H1 (cell line): ENCODE measurements around the gene NOTCH2NLA. TPM values are rescaled to one million over a fixed set of nuclear protein-coding genes. Genes with fewer than 3 reads are reported as not detected.
"Not testable (repeated sequence)": the region's sequence is repeated elsewhere in the genome, so short reads cannot be mapped to it uniquely, and the experiment has no call there.

ENCODE experiments used
- CTCF ChIA-PET: fragments of 300-600 bp; sonication (Branson Sonifier 250); formaldehyde crosslinking; loops from one replicate; lab custom pipeline; 2021; ENCODE audit not compliant: partially characterized antibody; lab: Charles Lee
- POLR2A ChIA-PET: fragments of 300-600 bp; sonication (Branson Sonifier 250); formaldehyde crosslinking; loops from one replicate; lab custom pipeline; 2021; ENCODE audit warnings: inconsistent platforms; ENCODE audit not compliant: partially characterized antibody; lab: Charles Lee
- DNase-seq, 2 experiments: peaks; one replicate each; pipeline versions ENCODE4 v3.0.0 to v3.0.0-alpha.2; 2010 to 2022; ENCODE audit warnings: low spot score in 2 of 2, low read depth in 1 of 2, mixed read lengths in 1 of 2
- FAIRE-seq: peaks from 2 replicates; lab custom pipeline; 2011; peaks lifted over from hg19 to GRCh38; lab: Jason Lieb, UNC
- H2AFZ ChIP-seq: 2 replicates; pipeline ENCODE4 v1.8.1; 2012; ENCODE audit warnings: low read length, inconsistent platforms
- H2AK5ac ChIP-seq: 2 replicates; pipeline ENCODE4 v1.6.1; 2013; ENCODE audit warnings: low read depth, low read length
- H2BK120ac ChIP-seq: replicated peaks from 2 replicates; pipeline ENCODE3; 2013; ENCODE audit warnings: low read depth, low read length, inconsistent platforms
- H2BK12ac ChIP-seq: 2 replicates; pipeline ENCODE4 v1.6.1; 2013; ENCODE audit warnings: low read depth, low read length
- H2BK15ac ChIP-seq: 2 replicates; pipeline ENCODE4 v1.6.1; 2013; ENCODE audit warnings: low read length
- H2BK20ac ChIP-seq: 2 replicates; pipeline ENCODE4 v1.6.1; 2013; ENCODE audit warnings: low read length
- H2BK5ac ChIP-seq: 2 replicates; pipeline ENCODE4 v1.6.1; 2013; ENCODE audit warnings: low read depth, low read length
- H3K14ac ChIP-seq: 2 replicates; pipeline ENCODE4 v1.6.1; 2013; ENCODE audit warnings: inconsistent platforms; ENCODE audit not compliant: insufficient read length
- H3K18ac ChIP-seq: 2 replicates; pipeline ENCODE4 v1.6.1; 2013; ENCODE audit warnings: low read length; ENCODE audit errors: extremely low read depth
- H3K23ac ChIP-seq: 2 replicates; pipeline ENCODE4 v1.6.1; 2013; ENCODE audit warnings: inconsistent platforms; ENCODE audit not compliant: insufficient read length
- H3K23me2 ChIP-seq: 2 replicates; pipeline ENCODE4 v1.6.1; 2013; ENCODE audit warnings: low read depth, low read length
- H3K27ac ChIP-seq: 2 replicates; pipeline ENCODE4 v1.6.1; 2011; ENCODE audit warnings: low read depth, low read length, inconsistent platforms
- H3K27me3 ChIP-seq, 4 experiments: replicated peaks in 1 of 4; 1 replicate in 1 of 4; 2 replicates in 3 of 4; pipeline versions ENCODE4 v1.6.1 to v1.8.1; 2011 to 2013; ENCODE audit warnings: low read length in 3 of 4, mild to moderate bottlenecking in 3 of 4, inconsistent platforms in 2 of 4, mixed read lengths in 2 of 4, moderate library complexity in 1 of 4; ENCODE audit not compliant: control insufficient read depth in 3 of 4, insufficient read depth in 3 of 4; ENCODE audit errors: extremely low read depth in 1 of 4
- H3K36me3 ChIP-seq, 4 experiments: 2 replicates each; pipeline versions ENCODE4 v1.6.1 to v1.8.1; 2011 to 2013; ENCODE audit warnings: mild to moderate bottlenecking in 4 of 4, low read length in 3 of 4, moderate library complexity in 2 of 4, control low read depth in 1 of 4, inconsistent platforms in 1 of 4; ENCODE audit not compliant: insufficient read depth in 4 of 4, control insufficient read depth in 2 of 4
- H3K4ac ChIP-seq: replicated peaks from 2 replicates; pipeline ENCODE3; 2013; ENCODE audit warnings: low read length, low read depth, mixed read lengths, inconsistent platforms; ENCODE audit not compliant: insufficient read length
- H3K4me1 ChIP-seq, 4 experiments: replicated peaks in 1 of 4; 1 replicate in 1 of 4; 2 replicates in 3 of 4; pipeline versions ENCODE4 v1.6.1 to v1.8.1; 2011 to 2013; ENCODE audit warnings: low read length in 3 of 4, inconsistent platforms in 2 of 4, mixed read lengths in 1 of 4; ENCODE audit not compliant: insufficient read depth in 4 of 4, control insufficient read depth in 3 of 4
- H3K4me2 ChIP-seq, 2 experiments: 2 replicates each; pipeline versions ENCODE4 v1.6.1 to v1.8.1; 2011 to 2013; ENCODE audit warnings: low read depth in 2 of 2, low read length in 2 of 2, control low read depth in 1 of 2, inconsistent platforms in 1 of 2, mild to moderate bottlenecking in 1 of 2; ENCODE audit not compliant: insufficient read depth in 1 of 2
- H3K4me3 ChIP-seq, 4 experiments: fragments of 200-600, 300-600 bp in 1 of 4; sonication (generic), shearing (Covaris generic), sonication (Bioruptor Twin) in 1 of 4; 2 replicates each; pipeline versions ENCODE4 v1.5.1 to v1.8.1; 2011 to 2016; ENCODE audit warnings: low read length in 4 of 4, low read depth in 3 of 4, control low read depth in 2 of 4, inconsistent platforms in 2 of 4, mild to moderate bottlenecking in 2 of 4, mixed read lengths in 1 of 4, moderate library complexity in 1 of 4; ENCODE audit not compliant: insufficient read depth in 2 of 4; ENCODE audit errors: extremely low read depth in 1 of 4
- H3K56ac ChIP-seq: replicated peaks from 2 replicates; pipeline ENCODE3; 2013; ENCODE audit warnings: low read depth, mild to moderate bottlenecking, mixed read lengths, low read length, inconsistent platforms; ENCODE audit not compliant: insufficient read length
- H3K79me1 ChIP-seq: 2 replicates; pipeline ENCODE4 v1.6.1; 2013; ENCODE audit warnings: low read depth, low read length, control low read depth
- H3K79me2 ChIP-seq, 2 experiments: 2 replicates each; pipeline versions ENCODE4 v1.6.1 to v1.8.1; 2012 to 2013; ENCODE audit warnings: low read length in 2 of 2, mild to moderate bottlenecking in 2 of 2, inconsistent platforms in 1 of 2; ENCODE audit not compliant: insufficient read depth in 2 of 2, control insufficient read depth in 1 of 2
- H3K9ac ChIP-seq, 4 experiments: replicated peaks in 1 of 4; 1 replicate in 1 of 4; 2 replicates in 3 of 4; pipeline versions ENCODE4 v1.6.1 to v1.8.1; 2011 to 2013; ENCODE audit warnings: low read depth in 3 of 4, low read length in 3 of 4, control low read depth in 2 of 4, mild to moderate bottlenecking in 2 of 4, moderate library complexity in 2 of 4, inconsistent platforms in 1 of 4; ENCODE audit errors: extremely low read depth in 1 of 4
- H3K9me3 ChIP-seq, 2 experiments: 2 replicates each; pipeline versions ENCODE4 v1.6.1 to v1.8.1; 2012 to 2013; ENCODE audit warnings: mild to moderate bottlenecking in 2 of 2, moderate library complexity in 2 of 2, control low read depth in 1 of 2, inconsistent platforms in 1 of 2, low read depth in 1 of 2, low read length in 1 of 2, mixed read lengths in 1 of 2; ENCODE audit not compliant: insufficient read depth in 2 of 2
- H4K20me1 ChIP-seq, 2 experiments: replicated peaks in 1 of 2; 2 replicates each; pipeline versions ENCODE3 to v1.8.1; 2011 to 2013; ENCODE audit warnings: inconsistent platforms in 2 of 2, low read length in 2 of 2, mild to moderate bottlenecking in 1 of 2; ENCODE audit not compliant: insufficient read depth in 2 of 2, control insufficient read depth in 1 of 2
- H4K5ac ChIP-seq: 2 replicates; pipeline ENCODE4 v1.6.1; 2013; ENCODE audit warnings: low read length, low read depth, mixed read lengths, inconsistent platforms; ENCODE audit not compliant: insufficient read length
- H4K8ac ChIP-seq: 2 replicates; pipeline ENCODE4 v1.8.0; 2013; ENCODE audit warnings: mild to moderate bottlenecking, moderate library complexity, low read length, inconsistent platforms; ENCODE audit not compliant: insufficient read depth; ENCODE audit errors: extremely low read depth
- H4K91ac ChIP-seq: replicated peaks from 2 replicates; pipeline ENCODE3; 2013; ENCODE audit warnings: low read length, mixed read lengths, inconsistent platforms; ENCODE audit not compliant: insufficient read length
- WGBS, 2 experiments: shearing (Covaris generic) in 1 of 2; methylation state at CpG; one replicate each; pipeline versions ENCODE4 v1.1.6 to v1.1.7; 2013 to 2015; ENCODE audit warnings: low lambda C conversion rate in 2 of 2, mixed read lengths in 2 of 2, inconsistent platforms in 1 of 2, low coverage in 1 of 2, missing lambda C conversion rate in 1 of 2; ENCODE audit not compliant: insufficient replicate concordance in 2 of 2, insufficient coverage in 1 of 2, insufficient read length in 1 of 2; ENCODE audit errors: extremely low coverage in 1 of 2, missing lambda C conversion rate in 1 of 2; 5-methylcytosine and 5-hydroxymethylcytosine counted together
- polyA plus RNA-seq, 7 experiments: library from polyadenylated mRNA; depleted of rRNA in 3 of 7; stranded (reverse) in 5 of 7; unstranded in 2 of 7; fragments of >200 nt in 5 of 7; fragments of 200-250 nt in 2 of 7; gene quantifications; 1 replicate in 5 of 7; 2 replicates in 1 of 7; 4 replicates in 1 of 7; pipeline versions ENCODE4 v1.2.1 to v1.2.3, GENCODE V29; 2011 to 2013; ENCODE audit warnings: missing spikeins in 2 of 7, mixed read lengths in 2 of 7
- total RNA-seq: library from RNA; stranded (reverse); fragmentation: NEBNext Ultra II Directional; extraction: Animal tissue kit (Norgen Biotek cat#: 25700); gene quantifications from 2 replicates; pipeline ENCODE4 v1.2.1, GENCODE V29; 2021

NOTCH2NLA gene
- total and polyA plus RNA-seq, 2 of the 8 experiments (the other 6 are each of a cell fraction or from before 2014, with no cell fraction given): 4.1 to 6.2 TPM

DNA sequence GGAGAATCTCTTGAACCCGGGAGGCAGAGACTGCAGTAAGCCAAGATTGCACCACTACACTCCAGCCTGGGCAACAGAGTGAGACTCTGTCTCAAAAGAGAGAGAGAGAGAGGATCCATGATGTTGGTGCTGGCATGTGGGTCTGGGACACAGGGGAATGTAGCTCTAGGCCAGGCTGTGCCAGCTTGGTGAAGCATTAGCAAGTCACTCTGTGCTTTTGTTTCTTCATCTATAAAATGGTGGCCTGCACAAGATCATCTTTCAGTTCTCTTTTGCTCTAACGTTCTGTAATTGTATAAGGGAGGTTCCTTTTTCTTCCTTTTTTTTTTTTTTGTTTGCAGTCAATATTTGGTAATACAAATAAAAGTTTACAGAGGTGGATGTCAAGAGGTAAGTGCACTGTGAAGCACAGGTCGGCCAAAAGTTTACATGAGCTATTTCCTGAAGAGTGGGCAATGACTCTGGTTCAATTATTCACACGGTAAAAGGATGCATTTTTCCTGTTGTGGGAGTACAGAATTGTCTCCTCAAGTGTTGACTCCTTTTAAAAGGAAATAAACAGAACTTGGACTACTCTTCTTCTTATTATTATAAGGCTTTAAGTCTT, 24.5 kb upstream of the NOTCH2NLA start:
- H3K4me2 ChIP-seq, H3K36me3 ChIP-seq, H3K23me2 ChIP-seq, H2BK12ac ChIP-seq, DNase-seq, POLR2A ChIA-PET, H3K4ac ChIP-seq, H3K14ac ChIP-seq, CTCF ChIA-PET, H4K20me1 ChIP-seq, H2BK20ac ChIP-seq, H2BK15ac ChIP-seq, H4K8ac ChIP-seq, H3K79me1 ChIP-seq, H2AFZ ChIP-seq, H3K9ac ChIP-seq, H3K27me3 ChIP-seq, H3K23ac ChIP-seq, H4K5ac ChIP-seq, H3K4me3 ChIP-seq, FAIRE-seq, H3K4me1 ChIP-seq, H2AK5ac ChIP-seq, H2BK5ac ChIP-seq, H3K27ac ChIP-seq, H2BK120ac ChIP-seq, H3K18ac ChIP-seq, H3K79me2 ChIP-seq, H3K56ac ChIP-seq, H4K91ac ChIP-seq, H3K9me3 ChIP-seq: not testable (repeated sequence)
- WGBS, 2 experiments: no CpG with 5 or more reads among the region's 4 CpGs

DNA sequence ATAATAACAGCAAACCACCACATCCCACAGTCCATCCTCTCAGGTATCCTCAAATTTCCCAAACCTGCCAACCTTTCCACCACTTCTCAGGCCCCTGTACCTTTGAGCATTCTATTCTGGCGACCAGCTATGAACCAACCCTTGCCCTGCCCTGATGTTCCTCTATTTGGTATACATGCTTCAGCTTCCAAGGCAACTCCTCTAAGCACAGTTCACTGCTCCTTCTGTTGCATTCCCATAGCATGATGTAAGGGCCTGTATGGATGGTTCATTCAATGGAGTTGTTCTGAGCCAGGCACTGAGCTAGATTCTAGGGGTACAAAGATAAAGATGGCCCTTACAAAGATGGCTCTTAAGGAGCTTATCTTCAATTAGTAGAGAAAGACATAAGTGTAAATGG, 22.7 kb upstream of the NOTCH2NLA start:
- H4K5ac ChIP-seq, H2BK120ac ChIP-seq, DNase-seq, H2AK5ac ChIP-seq, H2BK12ac ChIP-seq, H3K9me3 ChIP-seq, H3K23ac ChIP-seq, H3K36me3 ChIP-seq, H4K8ac ChIP-seq, H2BK15ac ChIP-seq, H3K9ac ChIP-seq, H3K27me3 ChIP-seq, H3K18ac ChIP-seq, H2BK20ac ChIP-seq, H4K91ac ChIP-seq, FAIRE-seq, H3K23me2 ChIP-seq, POLR2A ChIA-PET, H3K4ac ChIP-seq, H3K4me2 ChIP-seq, H2AFZ ChIP-seq, H3K79me1 ChIP-seq, H3K4me3 ChIP-seq, H3K27ac ChIP-seq, H3K4me1 ChIP-seq, H4K20me1 ChIP-seq, H2BK5ac ChIP-seq, H3K79me2 ChIP-seq, H3K56ac ChIP-seq, CTCF ChIA-PET, H3K14ac ChIP-seq: not testable (repeated sequence)
- WGBS, 2 experiments: no CpG with 5 or more reads among the region's 1 CpG
